ENCODE data around the gene PCBP3.

DNA sequence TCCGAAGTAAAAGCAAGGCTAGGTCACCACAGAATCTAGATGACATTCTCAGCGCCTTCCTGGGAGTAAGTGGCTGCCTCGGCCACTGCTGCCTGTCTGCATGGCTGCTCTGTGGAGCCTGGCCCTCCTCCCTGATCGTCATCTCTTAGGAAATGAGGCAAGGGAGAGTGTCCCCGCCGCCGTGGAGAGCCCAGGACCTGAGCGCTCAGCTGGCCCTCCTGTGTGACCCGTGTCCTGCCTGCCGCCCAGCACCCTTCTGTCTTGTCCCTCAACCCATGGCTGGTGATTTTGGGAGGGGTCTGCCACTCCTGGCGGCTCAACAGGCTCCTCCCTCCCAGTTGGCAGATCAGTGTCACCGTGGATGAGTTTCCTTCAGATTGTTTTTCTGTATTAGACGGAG is 181.7 kb downstream of the PCBP3 start:
- TF ChIP-seq, protein P1, sequence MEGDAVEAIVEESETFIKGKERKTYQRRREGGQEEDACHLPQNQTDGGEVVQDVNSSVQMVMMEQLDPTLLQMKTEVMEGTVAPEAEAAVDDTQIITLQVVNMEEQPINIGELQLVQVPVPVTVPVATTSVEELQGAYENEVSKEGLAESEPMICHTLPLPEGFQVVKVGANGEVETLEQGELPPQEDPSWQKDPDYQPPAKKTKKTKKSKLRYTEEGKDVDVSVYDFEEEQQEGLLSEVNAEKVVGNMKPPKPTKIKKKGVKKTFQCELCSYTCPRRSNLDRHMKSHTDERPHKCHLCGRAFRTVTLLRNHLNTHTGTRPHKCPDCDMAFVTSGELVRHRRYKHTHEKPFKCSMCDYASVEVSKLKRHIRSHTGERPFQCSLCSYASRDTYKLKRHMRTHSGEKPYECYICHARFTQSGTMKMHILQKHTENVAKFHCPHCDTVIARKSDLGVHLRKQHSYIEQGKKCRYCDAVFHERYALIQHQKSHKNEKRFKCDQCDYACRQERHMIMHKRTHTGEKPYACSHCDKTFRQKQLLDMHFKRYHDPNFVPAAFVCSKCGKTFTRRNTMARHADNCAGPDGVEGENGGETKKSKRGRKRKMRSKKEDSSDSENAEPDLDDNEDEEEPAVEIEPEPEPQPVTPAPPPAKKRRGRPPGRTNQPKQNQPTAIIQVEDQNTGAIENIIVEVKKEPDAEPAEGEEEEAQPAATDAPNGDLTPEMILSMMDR (IDR thresholded peaks at IDR 0.05; ENCODE audit: extremely low read depth in 1 of 2, insufficient read depth in 1 of 2, low read depth in 1 of 2, low read length in 2 of 2), result no peak
- TF ChIP-seq POLR2A (IDR thresholded peaks at IDR 0.05; ENCODE audit: low read depth, low read length), result no peak
- TF ChIP-seq EZH2 (IDR thresholded peaks at IDR 0.05; ENCODE audit: borderline replicate concordance, low read depth, low read length, severe bottlenecking), result no peak
- no peak for TF ChIP-seq FOS (IDR thresholded peaks at IDR 0.05; ENCODE audit: borderline replicate concordance, insufficient read depth, low read length)
- TF ChIP-seq POLR2AphosphoS5 (IDR thresholded peaks at IDR 0.05; ENCODE audit: insufficient read depth, low read depth, low read length), result no peak
- TF ChIP-seq, protein P2, sequence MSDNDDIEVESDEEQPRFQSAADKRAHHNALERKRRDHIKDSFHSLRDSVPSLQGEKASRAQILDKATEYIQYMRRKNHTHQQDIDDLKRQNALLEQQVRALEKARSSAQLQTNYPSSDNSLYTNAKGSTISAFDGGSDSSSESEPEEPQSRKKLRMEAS (IDR thresholded peaks at IDR 0.05; ENCODE audit: insufficient read depth, insufficient read length), result no peak
- TF ChIP-seq GATA2 (IDR thresholded peaks at IDR 0.05; ENCODE audit: insufficient read depth, insufficient read length, low read depth, low read length), result no peak
- TF ChIP-seq JUN (IDR thresholded peaks at IDR 0.05; ENCODE audit: borderline replicate concordance, insufficient read depth, insufficient read length, low read depth), result no peak
- TF ChIP-seq MYC (IDR thresholded peaks at IDR 0.05; ENCODE audit: low read depth, low read length), result no peak

Measured in endothelial cell of umbilical vein (primary cell).